ENCODE data around the gene SHISA9.
"Not testable (repeated sequence)": the region's sequence is repeated elsewhere in the genome, so short reads cannot be mapped to it uniquely, and the experiment has no call there.

Gene SHISA9

GRCh38 chr16:12901597-12902461 lies at the start of gene SHISA9:
SHISA9 (plus strand) TSS chr16:12901598.
- no peak for DNase-seq (ENCODE audit: low read depth)

- DNase-seq (ENCODE audit: low read depth): no peak
These were observed 47.4 kb upstream of the SHISA9 start for GRCh38 chr16:12853972-12854371.

GRCh38 chr16:12857435-12857834 lies 44.0 kb upstream of the SHISA9 start:
- DNase-seq (ENCODE audit: low read depth): not testable (repeated sequence)

- no peak for DNase-seq (ENCODE audit: low read depth)
These were observed 39.1 kb upstream of the SHISA9 start for GRCh38 chr16:12862327-12862726.

GRCh38 chr16:12862941-12863340 lies 38.5 kb upstream of the SHISA9 start:
- DNase-seq (ENCODE audit: low read depth): no peak

- no peak for DNase-seq (ENCODE audit: low read depth)
These were observed 34.3 kb upstream of the SHISA9 start for GRCh38 chr16:12866981-12867551.

- DNase-seq (ENCODE audit: low read depth): no peak
These were observed 33.2 kb upstream of the SHISA9 start for GRCh38 chr16:12868169-12868568.

GRCh38 chr16:12868788-12869187 lies 32.6 kb upstream of the SHISA9 start:
- DNase-seq (ENCODE audit: low read depth): no peak

- no peak for DNase-seq (ENCODE audit: low read depth)
These were observed 31.5 kb upstream of the SHISA9 start for GRCh38 chr16:12869698-12870427.

GRCh38 chr16:12871784-12872183 lies 29.6 kb upstream of the SHISA9 start:
- no peak for DNase-seq (ENCODE audit: low read depth)

GRCh38 chr16:12874186-12874585 lies 27.2 kb upstream of the SHISA9 start:
- DNase-seq (ENCODE audit: low read depth): no peak

GRCh38 chr16:12876778-12877177 lies 24.6 kb upstream of the SHISA9 start:
- no peak for DNase-seq (ENCODE audit: low read depth)

GRCh38 chr16:12878973-12879372 lies 22.4 kb upstream of the SHISA9 start:
- no peak for DNase-seq (ENCODE audit: low read depth)

GRCh38 chr16:12879812-12880211 lies 21.6 kb upstream of the SHISA9 start:
- DNase-seq (ENCODE audit: low read depth): no peak

- no peak for DNase-seq (ENCODE audit: low read depth)
These were observed 20.2 kb upstream of the SHISA9 start for GRCh38 chr16:12881182-12881581.

- DNase-seq (ENCODE audit: low read depth): no peak
These were observed 19.7 kb upstream of the SHISA9 start for GRCh38 chr16:12881740-12882139.

- no peak for DNase-seq (ENCODE audit: low read depth)
These were observed 15.7 kb upstream of the SHISA9 start for GRCh38 chr16:12885742-12886141.

- DNase-seq (ENCODE audit: low read depth): no peak
These were observed 9.6 kb upstream of the SHISA9 start for GRCh38 chr16:12891836-12892235.

- no peak for DNase-seq (ENCODE audit: low read depth)
These were observed 8.2 kb upstream of the SHISA9 start for GRCh38 chr16:12893050-12893750.

GRCh38 chr16:12896562-12896961 lies 4.8 kb upstream of the SHISA9 start:
- no peak for DNase-seq (ENCODE audit: low read depth)

GRCh38 chr16:12898551-12898950 lies 2.8 kb upstream of the SHISA9 start:
- no peak for DNase-seq (ENCODE audit: low read depth)

- no peak for DNase-seq (ENCODE audit: low read depth)
These were observed 1.8 kb upstream of the SHISA9 start for GRCh38 chr16:12899529-12900143.

All from activated T-helper 9 cell treated with anti-CD3 and anti-CD28 coated beads, Interleukin-2, amount 50 U/mL, for 16 hours (primary cell).